Upper lobe of left lung (tissue), 6 donors: ENCODE results near the gene KIF26B. TPM values are rescaled to one million over a fixed set of nuclear protein-coding genes. Genes with fewer than 3 reads are reported as not detected.

Experiments used
- ATAC-seq, 2 donors: fragments of 200-7000 bp; cut with Tn5 transposase; one replicate each; pipeline ENCODE4 v1.9.1; 2022; ENCODE audit warnings: mild to moderate bottlenecking in 2 of 2, moderate library complexity in 2 of 2; ENCODE audit not compliant: low FRiP score in 2 of 2
- DNase-seq, 2 donors: peaks; one replicate each; pipeline ENCODE4 v3.0.0-alpha.2; 2019 to 2020
- H3K27ac ChIP-seq, 4 donors: fragments of 200-600 bp; sonication (generic); one replicate each; pipeline ENCODE4 v1.5.1; 2016 to 2019
- H3K27me3 ChIP-seq, 4 donors: fragments of 200-600 bp; sonication (generic); one replicate each; pipeline ENCODE4 v1.5.1; 2017 to 2019
- H3K36me3 ChIP-seq, 4 donors: fragments of 200-600 bp; sonication (generic); one replicate each; pipeline ENCODE4 v1.5.1; 2016 to 2019
- H3K4me1 ChIP-seq, 4 donors: fragments of 200-600 bp; sonication (generic); one replicate each; pipeline ENCODE4 v1.5.1; 2018 to 2019
- H3K4me3 ChIP-seq, 4 donors: fragments of 200-600 bp; sonication (generic); one replicate each; pipeline ENCODE4 v1.5.1; 2017 to 2019; ENCODE audit warnings: mild to moderate bottlenecking in 2 of 4, moderate library complexity in 1 of 4
- H3K9me3 ChIP-seq, 4 donors: fragments of 200-600 bp; sonication (generic); one replicate each; pipeline ENCODE4 v1.5.1; 2018 to 2019
- EP300 ChIP-seq, 4 donors: sonication (generic); formaldehyde crosslinking; IDR thresholded peaks; one replicate each; pipeline ENCODE4 v1.5.1; 2017; ENCODE audit warnings: antibody characterized with exemption in 4 of 4, control low read depth in 2 of 4
- POLR2A ChIP-seq, 4 donors: fragments of 450-650 bp; IDR thresholded peaks; one replicate each; pipeline ENCODE4 v1.5.1; 2016 to 2017; ENCODE audit warnings: antibody characterized with exemption in 4 of 4, mild to moderate bottlenecking in 2 of 4
- POLR2AphosphoS5 ChIP-seq, 2 donors: sonication (generic); formaldehyde crosslinking; IDR thresholded peaks; one replicate each; pipeline ENCODE4 v1.5.1; 2017; ENCODE audit warnings: antibody characterized with exemption in 2 of 2
- WGBS, 2 donors: methylation state at CpG; one replicate each; pipeline ENCODE4 v1.1.5; 2017 to 2018; 5-methylcytosine and 5-hydroxymethylcytosine counted together
- total RNA-seq, 6 donors: library from RNA; depleted of rRNA in 4 of 6; stranded (reverse); fragments of >200 nt in 4 of 6; gene quantifications; one replicate each; pipeline versions ENCODE4 v1.1.0 to v1.2.1, GENCODE V29; 2016 to 2021
- TF ChIP-seq, protein P1 (sequence below), 6 experiments: fragments of 450-650 bp in 4 of 6; fragments of 200-600 bp in 2 of 6; sonication (generic) in 2 of 6; IDR thresholded peaks; one replicate each; pipeline ENCODE4 v1.5.1; 2016 to 2019; ENCODE audit warnings: antibody characterized with exemption in 6 of 6
- donor health status: DM: no; HTN: no; CAD: no; lungs with moderate emphysema.
- donor health status: DM: no; HTN: yes; CAD: no; lungs with severe emphysema.

Gene KIF26B
- total RNA-seq, 6 donors from 2014 or later = 1.2 to 4.3 (median 2.1) TPM

DNA sequence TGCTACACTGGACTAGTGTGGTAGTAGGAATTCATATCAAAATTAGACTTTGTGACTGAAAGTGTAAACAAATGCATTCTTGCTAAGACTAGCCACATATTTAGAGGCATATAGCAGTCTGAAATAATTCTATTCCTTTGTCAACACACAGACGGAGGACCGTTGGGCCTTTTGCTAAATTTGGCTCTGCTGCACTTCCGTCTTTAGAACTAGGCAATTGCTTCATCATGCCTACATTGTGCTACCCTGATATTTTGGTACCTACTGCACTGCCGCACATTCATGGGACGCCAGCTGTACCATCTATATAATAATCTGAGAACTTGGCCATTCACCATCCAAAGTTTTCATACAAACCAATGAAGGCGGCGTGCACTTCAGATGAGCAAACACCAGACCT is 346.8 kb downstream of the KIF26B start:
- ATAC-seq (no peak), DNase-seq (no peak)
- no peaks in the 10 kb centered on the region for H3K4me1 ChIP-seq

DNA sequence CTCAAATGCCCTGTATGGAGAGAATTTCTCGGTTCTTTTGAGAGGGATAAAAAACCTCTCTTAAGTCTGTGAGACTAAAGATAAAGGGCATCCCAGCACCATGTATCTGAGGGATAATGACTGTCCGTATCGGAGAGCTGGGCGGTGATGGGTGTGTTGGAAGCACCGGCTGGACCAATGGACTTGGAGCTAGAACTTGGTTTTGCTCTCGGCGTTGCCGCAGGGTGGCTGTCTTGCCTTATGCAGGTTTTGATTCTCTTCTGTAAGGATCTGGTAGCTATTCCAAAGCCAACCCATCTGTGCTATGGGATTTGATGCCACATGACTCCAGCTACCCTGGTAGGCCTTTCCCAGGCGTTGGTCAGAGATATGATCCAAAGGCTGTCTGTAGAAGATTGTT is 348.8 kb downstream of the KIF26B start:
- Histone ChIP-seq H3K36me3 (no peaks in the 10 kb centered on the region), H3K27ac (no peak overlapping the region), H3K9me3 (no peaks in the 10 kb centered on the region), H3K27me3 (no peaks in the 10 kb centered on the region), H3K4me1 (no peaks in the 10 kb centered on the region), H3K4me3 (no peak overlapping the region)
- TF ChIP-seq, protein P1, sequence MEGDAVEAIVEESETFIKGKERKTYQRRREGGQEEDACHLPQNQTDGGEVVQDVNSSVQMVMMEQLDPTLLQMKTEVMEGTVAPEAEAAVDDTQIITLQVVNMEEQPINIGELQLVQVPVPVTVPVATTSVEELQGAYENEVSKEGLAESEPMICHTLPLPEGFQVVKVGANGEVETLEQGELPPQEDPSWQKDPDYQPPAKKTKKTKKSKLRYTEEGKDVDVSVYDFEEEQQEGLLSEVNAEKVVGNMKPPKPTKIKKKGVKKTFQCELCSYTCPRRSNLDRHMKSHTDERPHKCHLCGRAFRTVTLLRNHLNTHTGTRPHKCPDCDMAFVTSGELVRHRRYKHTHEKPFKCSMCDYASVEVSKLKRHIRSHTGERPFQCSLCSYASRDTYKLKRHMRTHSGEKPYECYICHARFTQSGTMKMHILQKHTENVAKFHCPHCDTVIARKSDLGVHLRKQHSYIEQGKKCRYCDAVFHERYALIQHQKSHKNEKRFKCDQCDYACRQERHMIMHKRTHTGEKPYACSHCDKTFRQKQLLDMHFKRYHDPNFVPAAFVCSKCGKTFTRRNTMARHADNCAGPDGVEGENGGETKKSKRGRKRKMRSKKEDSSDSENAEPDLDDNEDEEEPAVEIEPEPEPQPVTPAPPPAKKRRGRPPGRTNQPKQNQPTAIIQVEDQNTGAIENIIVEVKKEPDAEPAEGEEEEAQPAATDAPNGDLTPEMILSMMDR (IDR thresholded peaks at IDR 0.05) = no peak
- TF ChIP-seq POLR2A (IDR thresholded peaks at IDR 0.05) (no peak), POLR2AphosphoS5 (IDR thresholded peaks at IDR 0.05) (no peak), EP300 (IDR thresholded peaks at IDR 0.05) (no peak)
- DNase-seq (no peak), ATAC-seq (no peak)
- WGBS, 2 donors = 92 to 97% methylated on average over 8 to 9 of the region's 9 CpGs

More for the DNA sequence above, 346.8 kb downstream of the KIF26B start:
- no peak overlapping the region for H3K27ac ChIP-seq
- no peaks in the 10 kb centered on the region for H3K27me3 ChIP-seq
- TF ChIP-seq, protein P1 (IDR thresholded peaks at IDR 0.05) = no peak
- TF ChIP-seq EP300 (IDR thresholded peaks at IDR 0.05) = no peak
- TF ChIP-seq POLR2A (IDR thresholded peaks at IDR 0.05) = no peak
- no peak for TF ChIP-seq POLR2AphosphoS5 (IDR thresholded peaks at IDR 0.05)
- H3K9me3 ChIP-seq = no peaks in the 10 kb centered on the region
- 85 to 91% methylated on average over 7 of the region's 7 CpGs for WGBS, 2 donors
- no peak overlapping the region for H3K4me3 ChIP-seq
- H3K36me3 ChIP-seq = no peaks in the 10 kb centered on the region

DNA sequence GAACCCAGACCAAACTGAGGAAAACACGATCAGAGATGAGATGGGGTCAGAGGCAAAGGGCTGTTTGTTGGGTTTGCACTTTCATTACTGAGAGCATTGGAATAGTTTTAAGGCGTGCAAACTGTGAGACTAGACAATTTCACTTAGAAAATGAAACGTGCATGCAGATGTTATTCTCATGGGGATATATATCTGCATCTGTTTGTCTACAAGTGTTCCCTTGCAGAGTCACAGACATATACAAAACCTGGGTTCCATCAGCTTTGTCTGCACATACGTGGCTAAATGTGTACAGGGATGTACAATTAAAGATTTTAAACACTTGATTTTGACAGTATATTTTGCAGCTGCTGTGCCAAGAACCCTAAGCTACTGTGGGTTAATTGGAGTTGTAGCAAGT is 355.4 kb downstream of the KIF26B start:
- H3K4me1 ChIP-seq = no peaks in the 10 kb centered on the region
- WGBS, 2 donors = 54 to 64% methylated on average over 4 of the region's 4 CpGs

DNA sequence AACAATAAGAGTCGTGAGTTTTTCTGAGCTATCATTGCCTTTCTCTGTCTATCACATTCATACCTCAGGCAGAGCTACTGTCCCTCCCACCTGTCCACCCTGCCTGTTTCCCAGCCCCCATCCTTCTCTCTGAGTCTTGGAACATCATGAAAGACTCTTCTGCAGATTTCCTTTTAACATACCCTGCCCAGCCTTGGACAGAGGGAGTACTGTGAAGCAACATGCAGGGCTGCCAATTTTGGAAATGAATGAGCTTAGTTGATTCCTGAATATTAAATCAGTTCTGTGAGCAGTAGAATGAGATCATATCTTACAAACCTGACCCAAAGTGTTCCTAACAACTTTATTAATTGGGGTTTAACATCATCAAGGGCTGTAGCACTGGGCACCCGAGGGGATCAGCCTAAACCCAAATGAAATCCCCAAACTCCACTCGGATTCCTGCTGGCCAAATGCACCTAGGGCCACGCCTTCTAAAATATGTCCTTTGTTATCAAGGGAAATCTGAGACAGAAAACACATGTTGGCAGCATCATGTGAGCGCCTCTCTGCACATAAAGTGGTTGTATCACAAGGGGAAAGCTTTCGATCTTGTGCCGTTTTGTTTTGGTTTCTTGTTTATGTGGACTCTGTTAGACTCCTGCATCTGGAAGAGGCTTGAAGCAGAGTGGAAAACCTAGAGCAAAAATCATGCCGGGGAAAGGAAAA is 357.6 kb downstream of the KIF26B start:
- Histone ChIP-seq H3K36me3 (no peaks in the 10 kb centered on the region), H3K9me3 (no peaks in the 10 kb centered on the region), H3K4me3 (no peak overlapping the region), H3K27me3 (no peaks in the 10 kb centered on the region), H3K27ac (no peak overlapping the region), H3K4me1 (no peaks in the 10 kb centered on the region)
- 61 to 70% methylated on average over 8 of the region's 8 CpGs for WGBS, 2 donors
- no peak for DNase-seq
- TF ChIP-seq, protein P1 (IDR thresholded peaks at IDR 0.05) = no peak
- no peak for TF ChIP-seq POLR2A (IDR thresholded peaks at IDR 0.05)
- TF ChIP-seq POLR2AphosphoS5 (IDR thresholded peaks at IDR 0.05) = no peak
- TF ChIP-seq EP300 (IDR thresholded peaks at IDR 0.05) = no peak
- no peak for ATAC-seq

More for the DNA sequence above, 355.4 kb downstream of the KIF26B start:
- Histone ChIP-seq H3K4me3 (no peak overlapping the region), H3K9me3 (no peaks in the 10 kb centered on the region), H3K27ac (no peak overlapping the region), H3K36me3 (no peaks in the 10 kb centered on the region), H3K27me3 (no peaks in the 10 kb centered on the region)
- ATAC-seq (no peak), DNase-seq (no peak)
- no peak for TF ChIP-seq POLR2A (IDR thresholded peaks at IDR 0.05)
- TF ChIP-seq EP300 (IDR thresholded peaks at IDR 0.05) = no peak
- TF ChIP-seq, protein P1 (IDR thresholded peaks at IDR 0.05) = no peak
- TF ChIP-seq POLR2AphosphoS5 (IDR thresholded peaks at IDR 0.05) = no peak
